Activated CD4-positive, alpha-beta T cell treated with anti-CD3 and anti-CD28 coated beads for 24 hours (primary cell): ENCODE results near the gene KRTAP2-3.
"Not testable (repeated sequence)": the region's sequence is repeated elsewhere in the genome, so short reads cannot be mapped to it uniquely, and the experiment has no call there.

Experiments used
- DNase-seq, 2 donors: peaks; one replicate each; pipeline ENCODE4 v3.0.0-alpha.2; 2020; ENCODE audit warnings: low read depth in 2 of 2

The KRTAP2-3 gene, protein sequence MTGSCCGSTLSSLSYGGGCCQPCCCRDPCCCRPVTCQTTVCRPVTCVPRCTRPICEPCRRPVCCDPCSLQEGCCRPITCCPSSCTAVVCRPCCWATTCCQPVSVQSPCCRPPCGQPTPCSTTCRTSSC

DNA sequence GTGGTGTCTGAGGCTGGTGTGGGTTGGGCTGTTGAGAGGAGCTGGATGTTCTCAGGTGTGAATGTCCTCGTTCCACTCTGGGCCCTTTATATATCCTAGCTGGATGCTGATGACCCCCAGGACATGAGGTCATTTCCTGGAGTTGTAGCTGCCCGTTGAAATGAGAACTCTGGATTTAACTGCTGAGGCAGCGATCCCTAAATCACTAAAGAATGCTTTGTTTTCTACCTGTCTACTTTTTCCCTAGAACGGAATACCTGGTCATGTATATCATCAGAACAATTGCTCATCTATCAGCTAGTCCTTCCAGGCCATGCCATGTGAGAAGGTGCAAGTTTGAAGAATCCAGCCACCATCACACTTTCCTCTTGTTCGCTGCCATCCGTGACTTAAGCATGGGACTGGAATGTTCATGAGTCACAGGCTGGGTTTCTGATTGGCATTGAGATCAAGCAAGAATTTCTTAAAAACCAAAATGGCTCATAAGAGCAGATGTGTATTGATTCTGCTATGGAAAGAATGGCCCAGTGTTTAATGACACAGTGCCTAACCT lies at the start of gene KRTAP2-3:
TSS of gene KRTAP2-3 (minus strand) at position 63 of the 553 bp plus-strand sequence. CDS start 64 bp downstream, outside the sequence.
- DNase-seq: no peak

DNA sequence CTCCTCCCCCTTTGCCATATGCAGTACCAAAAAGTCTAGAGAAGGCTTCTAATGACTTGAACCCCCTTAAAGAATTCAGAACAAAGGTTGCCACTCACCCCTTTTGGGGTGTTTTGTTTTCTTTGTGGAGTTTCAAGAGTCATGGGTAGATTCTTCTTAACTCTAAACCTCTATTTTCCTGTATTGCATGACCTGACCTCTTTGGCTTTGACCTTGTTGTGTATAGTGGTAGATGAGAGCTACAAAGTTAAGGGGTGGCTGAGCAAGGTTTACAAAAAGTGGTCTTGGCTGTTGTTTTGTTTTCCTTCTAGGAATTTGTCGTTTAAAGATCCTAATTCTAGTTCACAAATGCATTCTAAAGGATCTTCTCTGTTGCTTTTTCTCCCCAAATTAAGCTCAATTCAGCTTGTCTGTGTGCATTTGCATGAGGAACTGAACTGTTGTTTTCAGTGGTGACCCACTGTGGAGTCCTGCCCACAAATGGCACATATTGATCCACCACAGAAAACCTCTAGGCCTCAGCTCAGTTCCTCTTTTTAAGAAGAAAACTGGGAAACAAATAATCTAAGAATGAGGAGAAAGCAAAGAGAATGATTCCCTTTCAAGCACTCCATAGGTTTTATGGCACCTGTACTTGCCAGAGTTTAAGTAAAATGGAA lies 48.9 kb upstream of the KRTAP2-3 start:
- not testable (repeated sequence) for DNase-seq

DNA sequence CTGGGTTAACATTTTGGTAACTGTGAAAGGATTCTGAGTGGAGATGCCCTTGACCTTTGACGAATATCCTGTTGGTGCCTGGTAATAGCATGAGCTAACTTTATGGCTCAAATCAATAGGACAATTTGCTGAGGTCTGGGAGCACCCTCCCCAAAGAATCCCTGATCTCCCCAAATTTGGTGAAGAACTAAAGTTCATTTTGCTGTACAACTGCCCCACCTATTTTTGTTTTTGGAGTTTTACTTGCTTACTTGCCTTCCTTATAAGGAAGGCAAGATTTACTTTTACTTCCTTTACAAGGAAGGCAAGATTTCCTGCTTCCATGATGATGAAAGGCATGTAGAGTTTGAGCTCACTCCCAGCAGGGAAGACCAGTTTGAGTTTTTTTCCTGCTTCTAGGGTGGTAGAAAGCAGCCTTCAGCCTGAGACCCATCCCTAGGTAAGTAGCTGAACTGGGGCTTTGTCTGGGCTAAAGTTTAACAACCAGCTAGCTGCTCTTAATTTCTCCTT lies 48.1 kb upstream of the KRTAP2-3 start:
- DNase-seq: no peak

DNA sequence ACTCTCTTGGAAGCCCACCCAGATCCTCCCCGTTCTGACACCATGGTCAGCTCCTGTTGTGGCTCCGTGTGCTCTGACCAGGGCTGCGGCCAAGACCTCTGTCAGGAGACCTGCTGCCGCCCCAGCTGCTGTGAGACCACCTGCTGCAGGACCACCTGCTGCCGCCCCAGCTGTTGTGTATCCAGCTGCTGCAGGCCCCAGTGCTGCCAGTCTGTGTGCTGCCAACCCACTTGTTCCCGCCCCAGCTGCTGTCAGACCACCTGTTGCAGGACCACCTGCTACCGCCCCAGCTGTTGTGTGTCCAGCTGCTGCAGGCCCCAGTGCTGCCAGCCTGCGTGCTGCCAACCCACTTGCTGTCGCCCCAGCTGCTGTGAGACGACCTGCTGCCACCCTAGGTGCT lies 45.4 kb upstream of the KRTAP2-3 start, which contains the start of gene KRTAP4-9:
TSS of gene KRTAP4-9 (plus strand) at position 43 of the 400 bp plus-strand sequence. CDS start at position 43, 0 bp downstream.
- DNase-seq: not testable (repeated sequence)

DNA sequence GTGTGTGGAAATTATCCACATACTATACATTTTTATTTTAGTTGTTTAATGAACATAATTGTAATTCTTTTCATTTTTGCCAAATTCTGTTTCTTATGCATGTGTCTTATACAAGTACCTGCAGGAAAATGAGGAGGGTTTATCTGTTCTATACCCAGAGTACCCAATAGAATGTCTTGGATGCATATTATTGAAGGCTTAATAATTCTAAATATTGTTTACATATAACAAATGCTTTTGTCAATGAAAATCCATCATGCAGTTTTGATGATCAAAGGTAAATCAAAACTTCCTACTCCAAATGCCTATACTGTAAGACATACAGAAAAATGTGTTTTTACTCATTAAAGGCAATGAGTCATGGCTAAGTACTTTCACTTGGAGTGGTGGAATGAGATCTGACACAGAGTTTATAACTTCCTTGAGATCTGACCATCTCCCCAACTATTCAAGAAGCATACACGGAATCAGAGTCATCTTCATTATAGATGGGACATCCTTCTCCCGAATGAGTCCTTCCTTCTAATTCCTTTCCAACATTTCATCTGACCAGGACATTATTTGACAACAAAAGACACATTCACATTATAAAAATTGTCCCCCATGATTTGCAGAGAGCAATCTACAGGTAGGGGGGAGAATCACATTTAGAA lies 44.6 kb upstream of the KRTAP2-3 start:
- DNase-seq: not testable (repeated sequence)

DNA sequence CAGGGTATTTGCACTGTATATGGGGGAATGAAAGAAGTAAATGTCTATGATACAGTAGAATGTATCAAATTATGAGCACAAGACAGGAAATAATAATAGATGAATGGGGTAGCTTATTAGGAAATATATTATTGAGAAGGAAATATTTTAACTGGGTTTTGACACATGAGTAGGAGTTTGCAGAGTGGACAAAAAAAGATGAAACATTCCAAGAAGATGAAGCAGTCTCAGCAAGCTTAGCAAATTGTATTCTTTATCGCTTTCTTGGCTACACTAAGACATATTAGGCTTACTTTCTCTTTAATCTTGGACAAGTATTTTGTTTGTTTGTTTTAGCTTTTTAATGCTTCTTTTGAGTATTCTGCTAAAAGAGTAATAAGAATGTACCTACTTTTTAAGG lies 44.0 kb upstream of the KRTAP2-3 start:
- DNase-seq: no peak

DNA sequence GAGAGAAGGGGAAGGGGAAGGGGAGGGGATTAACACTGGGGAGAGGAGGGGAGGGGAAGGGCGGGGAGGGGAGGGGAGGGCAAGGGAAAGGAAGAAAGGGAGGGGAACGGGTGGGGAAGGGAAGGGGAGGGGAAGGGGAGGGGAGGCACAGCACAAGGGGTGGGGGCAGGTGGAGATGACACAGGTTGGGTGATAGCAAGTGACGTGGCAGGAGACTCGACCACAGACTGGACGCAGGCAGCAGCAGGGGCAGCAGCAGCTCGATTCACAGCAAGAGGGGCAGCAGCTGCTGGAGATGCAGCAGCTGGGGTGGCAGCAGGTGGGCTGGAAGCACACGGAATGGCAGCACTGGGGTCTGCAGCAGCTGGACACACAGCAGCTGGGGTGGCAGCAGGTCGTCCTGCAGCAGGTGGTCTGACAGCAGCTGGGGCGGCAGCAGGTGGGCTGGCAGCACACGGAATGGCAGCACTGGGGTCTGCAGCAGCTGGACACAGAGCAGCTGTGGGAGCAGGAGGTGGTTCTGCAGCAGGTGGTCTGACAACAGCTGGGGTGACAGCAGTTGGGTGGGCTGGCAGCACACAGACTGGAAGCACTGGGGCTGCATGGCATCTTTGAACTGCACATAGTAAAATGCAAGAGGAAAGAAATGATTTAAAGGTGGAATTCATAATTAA lies 41.8 kb upstream of the KRTAP2-3 start, which contains the start of gene KRTAP4-16:
TSS of gene KRTAP4-16 (minus strand) at position 624 of the 674 bp plus-strand sequence. CDS start at position 624, 0 bp downstream.
- no peak for DNase-seq

DNA sequence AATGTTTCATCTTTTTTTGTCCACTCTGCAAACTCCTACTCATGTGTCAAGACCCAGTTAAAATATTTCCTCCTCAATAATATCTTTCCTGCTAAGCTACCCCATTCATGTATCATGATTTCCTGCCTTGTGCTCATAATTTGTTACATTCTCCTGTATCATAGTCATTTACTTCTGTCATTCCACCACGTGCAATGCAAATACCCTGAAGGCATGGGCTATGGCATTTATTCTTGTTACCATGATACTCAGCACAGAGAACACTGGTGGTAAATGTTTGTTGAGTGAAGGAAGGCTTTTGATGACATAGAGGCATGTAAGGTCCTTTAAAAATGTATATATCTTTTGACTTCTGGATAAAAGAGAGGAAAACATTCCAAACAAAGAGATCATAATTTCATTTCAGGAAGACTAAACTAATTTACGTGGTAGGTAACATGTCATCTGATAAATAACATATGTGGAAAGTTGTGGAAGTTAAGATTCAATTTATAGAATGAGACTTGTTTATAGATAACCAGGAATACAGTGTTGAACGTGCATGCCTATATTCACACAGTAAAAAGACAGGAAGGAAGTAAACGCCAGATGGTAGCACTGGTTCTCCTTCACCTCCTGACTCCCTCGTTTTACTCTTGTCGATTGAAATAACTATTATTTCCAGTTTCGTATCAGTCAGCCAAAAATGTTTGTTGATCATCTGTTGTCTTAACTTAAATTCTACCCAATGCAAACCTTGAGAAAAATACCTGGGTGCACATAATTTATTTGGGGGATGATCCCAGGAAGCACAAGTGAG lies 40.0 kb upstream of the KRTAP2-3 start:
- DNase-seq: not testable (repeated sequence)

DNA sequence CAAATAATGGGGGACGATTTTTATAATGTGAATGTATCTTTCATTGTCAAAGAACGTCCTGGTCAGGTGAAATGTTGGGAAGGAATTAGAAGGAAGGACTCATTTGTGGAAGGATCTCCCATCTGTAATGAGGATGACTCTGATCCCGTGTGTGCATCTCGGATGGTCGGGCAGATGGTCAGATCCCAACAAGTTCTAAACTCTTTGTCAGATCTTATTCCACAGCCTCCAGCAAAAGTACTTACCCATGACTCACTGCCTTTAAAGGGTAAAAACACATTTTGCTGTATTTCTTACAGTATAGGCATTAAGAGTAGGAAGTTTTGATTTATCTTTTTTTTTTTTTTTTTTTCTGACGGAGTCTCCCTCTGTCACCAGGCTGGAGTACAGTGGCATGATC lies 38.6 kb upstream of the KRTAP2-3 start:
- no peak for DNase-seq

DNA sequence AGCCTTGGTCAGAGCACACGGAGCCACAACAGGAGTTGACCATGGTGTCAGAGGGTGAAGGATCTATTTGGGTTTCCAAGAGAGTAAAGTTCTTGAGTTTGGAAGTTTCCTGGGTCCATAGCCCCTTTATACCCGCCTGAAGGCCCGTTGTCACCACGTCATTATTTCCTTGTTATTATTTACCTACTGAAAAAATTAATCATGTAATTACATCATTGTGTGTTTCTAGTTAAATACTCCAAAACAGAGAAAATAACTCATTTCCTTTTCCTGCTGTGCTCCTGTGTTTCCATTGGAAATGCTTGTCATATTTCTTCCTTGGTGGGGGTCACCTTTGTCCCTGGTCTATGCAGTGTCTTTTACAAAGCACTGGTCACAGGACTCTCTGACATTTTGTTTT lies 38.1 kb upstream of the KRTAP2-3 start, which contains the start of gene KRTAP4-8:
TSS of gene KRTAP4-8 (minus strand) at position 101 of the 400 bp plus-strand sequence. CDS start at position 43, 58 bp downstream.
- DNase-seq: no peak

DNA sequence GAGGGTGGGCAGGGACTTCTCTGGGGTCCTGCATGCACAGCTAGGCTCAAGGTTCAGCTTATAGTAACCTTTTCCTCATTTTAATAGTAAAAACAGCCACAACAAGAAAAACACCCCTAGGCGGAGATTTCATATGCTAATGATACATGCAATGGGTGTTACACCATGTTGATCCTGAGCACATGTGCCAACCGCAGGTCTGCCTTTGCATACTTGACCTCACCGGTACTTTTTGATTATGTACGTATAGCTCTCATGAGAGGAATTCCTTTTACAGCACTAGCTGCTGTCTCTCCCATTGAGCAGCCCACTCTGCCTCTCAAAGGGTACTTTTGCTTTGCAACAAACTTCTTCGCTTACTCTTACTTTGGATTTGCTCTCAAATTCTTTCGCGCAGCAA lies 36.1 kb upstream of the KRTAP2-3 start:
- DNase-seq: no peak

DNA sequence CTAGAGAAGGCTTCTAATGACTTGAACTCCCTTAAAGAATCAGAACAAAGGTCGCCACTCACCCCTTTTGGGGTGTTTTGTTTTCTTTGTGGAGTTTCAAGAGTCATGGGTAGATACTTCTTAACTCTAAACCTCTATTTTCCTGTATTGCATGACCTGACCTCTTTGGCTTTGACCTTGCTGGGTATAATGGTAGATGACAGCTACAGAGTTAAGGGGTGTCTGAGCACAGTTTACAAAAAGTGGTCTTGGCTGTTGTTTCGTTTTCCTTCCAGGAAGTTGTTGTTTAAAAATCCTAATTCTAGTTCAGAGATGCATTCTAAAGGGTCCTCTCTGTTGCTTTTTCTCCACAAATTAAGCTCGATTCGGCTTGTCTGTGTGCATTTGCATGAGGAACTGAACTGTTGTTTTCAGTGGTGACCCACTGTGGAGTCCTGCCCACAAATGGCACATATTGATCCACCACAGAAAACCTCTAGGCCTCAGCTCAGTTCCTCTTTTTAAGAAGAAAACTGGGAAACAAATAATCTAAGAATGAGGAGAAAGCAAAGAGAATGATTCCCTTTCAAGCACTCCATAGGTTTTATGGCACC lies 28.9 kb upstream of the KRTAP2-3 start:
- DNase-seq: not testable (repeated sequence)

DNA sequence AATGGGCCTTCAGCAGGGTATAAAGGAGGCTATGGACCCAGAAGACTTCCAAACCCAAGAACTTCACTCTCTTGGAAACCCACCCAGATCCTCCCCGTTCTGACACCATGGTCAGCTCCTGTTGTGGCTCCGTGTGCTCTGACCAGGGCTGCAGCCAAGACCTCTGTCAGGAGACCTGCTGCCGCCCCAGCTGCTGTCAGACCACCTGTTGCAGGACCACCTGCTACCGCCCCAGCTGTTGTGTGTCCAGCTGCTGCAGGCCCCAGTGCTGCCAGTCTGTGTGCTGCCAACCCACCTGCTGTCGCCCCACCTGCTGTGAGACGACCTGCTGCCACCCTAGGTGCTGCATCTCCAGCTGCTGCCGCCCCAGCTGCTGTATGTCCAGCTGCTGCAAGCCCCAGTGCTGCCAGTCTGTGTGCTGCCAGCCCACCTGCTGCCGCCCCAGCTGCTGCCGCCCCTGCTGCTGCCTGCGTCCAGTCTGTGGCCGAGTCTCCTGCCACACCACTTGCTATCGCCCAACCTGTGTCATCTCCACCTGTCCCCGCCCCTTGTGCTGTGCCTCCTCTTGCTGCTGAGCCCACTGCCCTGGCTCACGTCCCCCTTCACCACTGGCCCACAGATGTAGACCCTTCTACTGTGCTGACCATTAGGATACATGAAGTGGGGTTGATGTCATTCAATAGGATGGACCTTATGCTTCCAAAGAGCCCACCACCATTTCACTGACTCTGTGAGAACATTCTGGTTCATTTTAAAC lies 24.4 kb upstream of the KRTAP2-3 start, which contains the start of gene KRTAP4-7:
TSS of gene KRTAP4-7 (plus strand) at position 51 of the 757 bp plus-strand sequence. CDS start at position 108, 57 bp downstream.
- not testable (repeated sequence) for DNase-seq

DNA sequence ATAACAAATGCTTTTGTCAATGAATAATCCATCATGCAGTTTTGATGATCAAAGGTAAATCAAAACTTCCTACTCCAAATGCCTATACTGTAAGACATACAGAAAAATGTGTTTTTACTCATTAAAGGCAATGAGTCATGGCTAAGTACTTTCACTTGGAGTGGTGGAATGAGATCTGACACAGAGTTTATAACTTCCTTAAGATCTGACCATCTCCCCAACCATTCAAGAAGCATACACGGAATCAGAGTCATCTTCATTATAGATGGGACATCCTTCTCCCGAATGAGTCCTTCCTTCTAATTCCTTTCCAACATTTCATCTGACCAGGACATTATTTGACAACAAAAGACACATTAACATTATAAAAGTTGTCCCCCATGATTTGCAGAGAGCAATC lies 23.5 kb upstream of the KRTAP2-3 start:
- DNase-seq: not testable (repeated sequence)

DNA sequence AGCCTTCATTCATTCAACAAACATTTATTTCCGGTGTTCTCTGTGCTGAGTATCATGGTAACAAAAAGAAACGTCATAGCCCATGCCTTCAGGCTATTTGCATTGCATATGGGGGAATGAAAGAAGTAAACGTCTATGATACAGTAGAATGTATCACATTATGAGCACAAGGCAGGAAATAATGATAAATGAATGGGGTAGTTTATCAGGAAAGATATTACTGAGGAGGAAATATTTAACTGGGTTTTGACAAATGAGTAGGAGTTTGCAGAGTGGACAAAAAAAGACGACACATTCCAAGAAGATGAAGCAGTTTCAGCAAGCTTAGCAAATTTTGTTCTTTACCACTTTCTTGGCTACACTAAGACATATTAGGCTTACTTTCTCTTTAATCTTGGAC lies 22.7 kb upstream of the KRTAP2-3 start:
- DNase-seq: no peak

DNA sequence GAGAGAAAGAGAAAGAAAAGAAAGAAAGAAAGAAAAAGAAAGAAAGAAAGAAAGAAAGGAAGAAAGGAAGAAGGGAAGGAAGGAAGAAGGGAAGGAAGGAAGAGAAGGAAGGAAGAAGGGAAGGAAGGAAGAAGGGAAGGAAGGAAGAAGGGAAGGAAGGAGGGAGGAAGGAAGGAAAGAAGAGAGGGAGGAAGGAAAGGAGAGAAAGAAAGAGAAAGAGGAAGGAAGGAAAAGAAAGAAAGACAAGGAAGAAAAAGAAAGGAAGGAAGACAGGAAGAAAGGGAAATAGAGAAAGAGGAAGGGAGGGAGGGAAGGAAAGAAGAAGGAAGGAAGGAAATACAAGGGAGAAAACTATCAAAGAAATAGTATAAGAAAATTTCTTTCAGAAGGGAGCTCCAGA lies 16.9 kb upstream of the KRTAP2-3 start:
- no peak for DNase-seq

DNA sequence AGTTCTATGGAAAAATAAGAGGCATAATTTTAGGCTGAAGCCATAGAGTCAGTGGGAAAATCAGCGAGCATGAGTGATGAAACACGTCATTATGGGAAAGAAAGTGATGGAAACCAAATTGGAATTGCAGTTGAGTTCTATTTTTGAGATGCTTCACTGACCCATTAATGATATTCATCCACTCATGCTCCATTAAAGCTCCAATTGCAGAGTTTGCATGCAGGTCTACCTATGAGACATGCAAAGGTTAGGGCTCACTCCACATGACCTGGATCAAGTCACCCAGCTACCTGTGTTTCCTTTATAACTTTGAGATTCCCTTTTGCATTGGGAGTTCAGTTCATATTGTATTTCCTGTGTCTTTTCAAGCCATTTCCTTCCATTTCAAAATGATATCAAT lies 13.8 kb upstream of the KRTAP2-3 start:
- DNase-seq: no peak

DNA sequence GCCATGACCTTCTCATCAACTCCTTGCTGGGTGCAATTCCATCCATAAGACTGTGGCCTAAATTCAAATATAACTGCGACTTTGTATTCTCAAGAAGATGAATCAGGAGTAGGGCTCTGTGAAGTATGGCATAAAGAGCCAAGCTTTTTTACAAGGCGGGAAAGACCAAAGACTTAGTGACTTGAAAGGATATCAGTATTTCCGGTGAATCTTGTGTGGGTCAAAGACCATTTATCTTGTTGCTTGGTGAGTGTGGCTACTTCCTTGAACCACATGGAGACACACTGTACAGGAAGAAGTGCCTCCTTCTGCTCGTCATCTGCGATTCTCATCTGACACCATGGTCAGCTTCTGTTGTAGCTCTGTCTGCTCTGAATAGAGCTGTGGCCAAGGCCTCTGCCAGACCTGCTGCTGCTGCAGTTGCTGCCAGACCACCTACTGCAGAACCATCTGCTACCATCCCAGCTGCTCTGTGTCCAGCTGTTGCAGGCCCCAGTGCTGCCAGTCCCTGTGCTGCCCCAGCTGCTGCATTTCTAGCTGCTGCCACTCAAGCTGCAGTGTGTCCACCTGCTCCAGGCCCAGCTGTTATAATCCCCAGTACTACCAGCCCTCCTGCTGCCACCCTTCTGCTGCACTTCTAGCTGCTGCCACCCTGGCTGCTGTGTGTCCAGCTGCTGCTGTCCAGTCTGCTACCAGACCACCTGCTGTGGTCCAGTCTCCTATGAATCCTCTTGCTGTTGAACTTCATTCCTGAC lies 11.9 kb upstream of the KRTAP2-3 start:
- DNase-seq: no peak

DNA sequence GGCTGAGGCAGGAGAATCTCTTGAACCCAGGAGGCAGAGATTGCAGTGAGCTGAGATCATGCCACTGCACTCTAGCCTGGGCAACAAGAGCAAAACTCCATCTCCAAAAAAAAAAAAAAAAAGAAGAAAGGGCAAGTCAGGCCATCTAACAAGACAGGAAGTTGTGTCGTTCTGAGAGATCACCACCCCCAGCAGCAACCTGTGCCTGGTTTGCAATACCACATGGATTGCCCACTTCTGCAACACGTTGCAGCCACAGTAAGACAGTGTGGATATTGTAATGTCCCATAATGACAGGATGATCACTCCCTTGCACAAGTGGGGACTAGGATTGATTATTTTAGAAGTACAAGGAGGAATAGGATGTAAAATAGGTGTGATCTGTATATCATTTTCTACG lies 9.1 kb upstream of the KRTAP2-3 start:
- no peak for DNase-seq
